ENCODE measurements around the gene EHF. TPM values are rescaled to one million over a fixed set of nuclear protein-coding genes. Genes with fewer than 3 reads are reported as not detected.

EHF gene
- total RNA-seq (100 to 1,000 TPM in 1 of 2 donors, 10 to 100 TPM in 1; 82.5 to 144 TPM), polyA plus RNA-seq (10 to 100 TPM in 1 of 2 donors, 1 to 10 TPM in 1; 8.9 to 43.4 TPM)
- long read RNA-seq, donor 1, partial matches to known transcripts = 0 of 2 reads
- long read RNA-seq, donor 1, other reads (novel, unspliced or antisense) = 0 of 2 reads
- long read RNA-seq, donor 2 = 0 reads
- long read RNA-seq, donor 3, partial matches to known transcripts = 0 of 1 reads
- long read RNA-seq, donor 3, other reads (novel, unspliced or antisense) = 0 of 1 reads
- long read RNA-seq, donor 4 = 0 reads
- long read RNA-seq, donor 5 = 0 reads

- 46 to 62% methylated on average over 7 of the region's 7 CpGs for WGBS, 2 donors
- H3K4me1 ChIP-seq (ENCODE audit: control insufficient read depth in 5 of 5, insufficient read depth in 5 of 5, low read length in 5 of 5) = peaks cover 0 to 8% (median 0%) of the 10 kb centered on the region in 5 donors
- H3K36me3 ChIP-seq (ENCODE audit: control insufficient read depth in 4 of 4, insufficient read depth in 4 of 4, low read length in 4 of 4) = no peaks in the 10 kb centered on the region
- no peaks in the 10 kb centered on the region for H3K27me3 ChIP-seq (ENCODE audit: control insufficient read depth in 3 of 3, insufficient read depth in 3 of 3, low read length in 2 of 3)
- peak within 1 kb of the TSS in 1 of 2 donors; percentile 75 for H3K27ac ChIP-seq (ENCODE audit: low read depth in 1 of 2, low read length in 1 of 2)
- peak within 1 kb of the TSS; percentile 39 for H3K4me3 ChIP-seq
- ATAC-seq (ENCODE audit: insufficient read depth, low FRiP score) (peak; percentile 58), DNase-seq (peak in 2 of 3 donors; percentile 26 to 53)
- H3K9me3 ChIP-seq (ENCODE audit: control insufficient read depth in 4 of 4, insufficient read depth in 3 of 4, low read length in 3 of 4) = no peaks in the 10 kb centered on the region
- no peak for TF ChIP-seq CTCF (IDR thresholded peaks at IDR 0.05; ENCODE audit: control extremely low read depth, extremely low read depth)
- no peak within 1 kb of the TSS for H3K9ac ChIP-seq (ENCODE audit: insufficient read depth in 1 of 2, low read length in 2 of 2)
Observed at GRCh38 chr11:34620820-34621792, at the start of gene EHF. TSS of gene EHF (plus strand) at chr11:34621093. CDS start at chr11:34642631, 21,538 bp downstream.

GRCh38 chr11:34573537-34573936 lies 47.4 kb upstream of the EHF start:
- no peak for ATAC-seq (ENCODE audit: insufficient read depth, low FRiP score)
- H3K4me1 ChIP-seq (ENCODE audit: control insufficient read depth in 5 of 5, insufficient read depth in 5 of 5, low read length in 5 of 5) = no peaks in the 10 kb centered on the region
- H3K9ac ChIP-seq (ENCODE audit: insufficient read depth in 1 of 2, low read length in 2 of 2) = no peak overlapping the region
- no peaks in the 10 kb centered on the region for H3K9me3 ChIP-seq (ENCODE audit: control insufficient read depth in 4 of 4, insufficient read depth in 3 of 4, low read length in 3 of 4)
- H3K27ac ChIP-seq (ENCODE audit: low read depth in 1 of 2, low read length in 1 of 2) = no peak overlapping the region
- no peak for DNase-seq
- TF ChIP-seq CTCF (IDR thresholded peaks at IDR 0.05; ENCODE audit: control extremely low read depth, extremely low read depth) = no peak
- WGBS, 2 donors = 94 to 97% methylated on average over 7 of the region's 7 CpGs
- H3K4me3 ChIP-seq = no peak overlapping the region
- peaks cover 0 to 6% (median 0%) of the 10 kb centered on the region in 3 donors for H3K27me3 ChIP-seq (ENCODE audit: control insufficient read depth in 3 of 3, insufficient read depth in 3 of 3, low read length in 2 of 3)
- no peaks in the 10 kb centered on the region for H3K36me3 ChIP-seq (ENCODE audit: control insufficient read depth in 4 of 4, insufficient read depth in 4 of 4, low read length in 4 of 4)

- Histone ChIP-seq H3K27ac (ENCODE audit: low read depth in 1 of 2, low read length in 1 of 2) (no peak overlapping the region), H3K4me1 (ENCODE audit: control insufficient read depth in 5 of 5, insufficient read depth in 5 of 5, low read length in 5 of 5) (no peaks in the 10 kb centered on the region), H3K4me3 (no peak overlapping the region), H3K36me3 (ENCODE audit: control insufficient read depth in 4 of 4, insufficient read depth in 4 of 4, low read length in 4 of 4) (no peaks in the 10 kb centered on the region), H3K27me3 (ENCODE audit: control insufficient read depth in 3 of 3, insufficient read depth in 3 of 3, low read length in 2 of 3) (peaks cover 0 to 6% (median 0%) of the 10 kb centered on the region in 3 donors), H3K9ac (ENCODE audit: insufficient read depth in 1 of 2, low read length in 2 of 2) (no peak overlapping the region), H3K9me3 (ENCODE audit: control insufficient read depth in 4 of 4, insufficient read depth in 3 of 4, low read length in 3 of 4) (no peaks in the 10 kb centered on the region)
- DNase-seq = no peak
- no peak for TF ChIP-seq CTCF (IDR thresholded peaks at IDR 0.05; ENCODE audit: control extremely low read depth, extremely low read depth)
- ATAC-seq (ENCODE audit: insufficient read depth, low FRiP score) = no peak
- 52 to 59% methylated on average over 4 of the region's 4 CpGs for WGBS, 2 donors
Observed at GRCh38 chr11:34575261-34575660, 45.6 kb upstream of the EHF start.
